ENCODE results near the gene PPP6R2. TPM values are rescaled to one million over a fixed set of nuclear protein-coding genes. Genes with fewer than 3 reads are reported as not detected.

The PPP6R2 gene
- total RNA-seq, 1 experiment from 2014 or later, result 42.6 TPM

GRCh38 chr22:50400406-50400805 lies 57.3 kb downstream of the PPP6R2 start:
- Histone ChIP-seq H2BK120ac (ENCODE audit: low read depth, low read length, poor library complexity, severe bottlenecking) (no peak overlapping the region), H3K4me2 (ENCODE audit: insufficient read depth, insufficient read length, low read length) (no peak overlapping the region), H4K20me1 (ENCODE audit: control insufficient read depth, insufficient read depth, insufficient read length) (no peaks in the 10 kb centered on the region), H4K5ac (ENCODE audit: insufficient read length, low read depth, low read length) (no peak overlapping the region), H4K8ac (replicated peaks; ENCODE audit: insufficient read length, low read depth, low read length) (no peak overlapping the region), H2BK15ac (ENCODE audit: low read depth, low read length) (no peak overlapping the region), H3K9ac (ENCODE audit: extremely low read depth, insufficient read length, low read length) (no peak overlapping the region), H3K4ac (ENCODE audit: low read depth, low read length) (no peak overlapping the region), H3K14ac (ENCODE audit: insufficient read depth, low read length) (no peak overlapping the region), H3K27ac (ENCODE audit: insufficient read length, low read depth, low read length) (no peak overlapping the region), H3K23me2 (ENCODE audit: insufficient read length, low read depth, low read length, poor library complexity, severe bottlenecking) (peaks cover 3% of the 10 kb centered on the region), H3K27me3 (ENCODE audit: insufficient read depth, low read length) (no peaks in the 10 kb centered on the region), H3K79me2 (ENCODE audit: insufficient read depth, low read length) (no peaks in the 10 kb centered on the region; the same call in 1 of the 2 replicates), H3K18ac (ENCODE audit: insufficient read length, low read depth, low read length) (no peak overlapping the region), H3K79me1 (ENCODE audit: insufficient read depth, low read depth, low read length, poor library complexity, severe bottlenecking) (peaks cover 2% of the 10 kb centered on the region), H3T11ph (ENCODE audit: low read length) (no peak overlapping the region), H3K4me1 (ENCODE audit: insufficient read depth, low read length) (no peaks in the 10 kb centered on the region), H2BK12ac (ENCODE audit: insufficient read length, low read depth, low read length) (no peak overlapping the region), H2BK5ac (ENCODE audit: insufficient read length, low read length) (no peak overlapping the region), H3K23ac (ENCODE audit: insufficient read length, low read depth, low read length) (no peak overlapping the region), H3K56ac (ENCODE audit: insufficient read length, low read depth, low read length) (no peak overlapping the region), H2BK20ac (ENCODE audit: low read depth, low read length, poor library complexity, severe bottlenecking) (no peak overlapping the region), H2AFZ (ENCODE audit: low read length) (no peak overlapping the region), H4K91ac (ENCODE audit: insufficient read length, low read depth, low read length) (no peak overlapping the region), H3K9me3 (ENCODE audit: control insufficient read depth, low read depth, low read length) (no peaks in the 10 kb centered on the region), H2AK5ac (ENCODE audit: insufficient read length, low read length) (no peak overlapping the region)
- no peak overlapping the region for H3K4me3 Mint-ChIP-seq
- H3K27ac Mint-ChIP-seq, result peak overlapping the region in 1 of 3 experiments; percentile 91; a peak in 1 of 7 replicates
- no peak for DNase-seq
- H3K36me3 Mint-ChIP-seq (ENCODE audit: insufficient read depth in 1 of 3, low read depth in 3 of 3), result peaks cover 2 to 43% (median 12%) of the 10 kb centered on the region in 3 experiments; a peak in 5 of 7 replicates
- H3K4me1 Mint-ChIP-seq, result peaks cover 13 to 16% of the 10 kb centered on the region in 2 experiments
- no peaks in the 10 kb centered on the region for H3K27me3 Mint-ChIP-seq (ENCODE audit: low read depth)
- TF ChIP-seq CTCF (conservative IDR thresholded peaks at IDR 0.05), result no peak
- H3K9me3 Mint-ChIP-seq, result no peaks in the 10 kb centered on the region; a peak in 1 of 5 replicates
- no CpG with 5 or more reads among the region's 4 CpGs for WGBS (ENCODE audit: extremely low coverage, insufficient read length, low lambda C conversion rate)

Measured in H9 (cell line).